GM19463 (cell line): ENCODE measurements around the gene TXLNB.

ENCODE experiments used
- ATAC-seq: cut with Tn5 transposase; IDR thresholded peaks from one replicate; pipeline ENCODE4 v1.9.1; 2021; ENCODE audit warnings: mild to moderate bottlenecking, moderate library complexity; ENCODE audit not compliant: unreplicated experiment

Gene TXLNB

GRCh38 chr6:139275279-139276055 lies 16.3 kb downstream of the TXLNB start:
- ATAC-seq, result no peak

- ATAC-seq, result peak; percentile 89
These were observed 20.7 kb downstream of the TXLNB start for GRCh38 chr6:139271056-139271455.

- ATAC-seq, result no peak
These were observed 21.5 kb downstream of the TXLNB start for GRCh38 chr6:139270249-139270648.

- ATAC-seq, result no peak
These were observed 26.1 kb downstream of the TXLNB start for GRCh38 chr6:139265512-139266190.

GRCh38 chr6:139262519-139263300 lies 29.1 kb downstream of the TXLNB start:
- ATAC-seq, result peak; percentile 92

GRCh38 chr6:139257821-139258398 lies 33.9 kb downstream of the TXLNB start:
- ATAC-seq, result peak; percentile 32

- no peak for ATAC-seq
These were observed 34.5 kb downstream of the TXLNB start for GRCh38 chr6:139257291-139257690.

- no peak for ATAC-seq
These were observed 35.7 kb downstream of the TXLNB start for GRCh38 chr6:139256087-139256486.

GRCh38 chr6:139254196-139254595 lies 37.6 kb downstream of the TXLNB start:
- no peak for ATAC-seq

GRCh38 chr6:139253656-139254055 lies 38.1 kb downstream of the TXLNB start:
- no peak for ATAC-seq

- ATAC-seq, result no peak
These were observed 40.0 kb downstream of the TXLNB start for GRCh38 chr6:139251691-139252390.

- peak; percentile 24 for ATAC-seq
These were observed 40.6 kb downstream of the TXLNB start for GRCh38 chr6:139251045-139251690.

- ATAC-seq, result peak; percentile 99
These were observed 41.3 kb downstream of the TXLNB start for GRCh38 chr6:139250296-139251044.

GRCh38 chr6:139249395-139249794 lies 42.4 kb downstream of the TXLNB start:
- ATAC-seq, result no peak

- no peak for ATAC-seq
These were observed 42.9 kb downstream of the TXLNB start for GRCh38 chr6:139248911-139249310.

GRCh38 chr6:139247618-139248017 lies 44.2 kb downstream of the TXLNB start:
- ATAC-seq, result no peak

- ATAC-seq, result no peak
These were observed 48.3 kb downstream of the TXLNB start for GRCh38 chr6:139243536-139243935.

GRCh38 chr6:139242457-139243240 lies 49.1 kb downstream of the TXLNB start:
- ATAC-seq, result no peak
